ENCODE data around the gene RASGEF1B.

RASGEF1B gene

DNA sequence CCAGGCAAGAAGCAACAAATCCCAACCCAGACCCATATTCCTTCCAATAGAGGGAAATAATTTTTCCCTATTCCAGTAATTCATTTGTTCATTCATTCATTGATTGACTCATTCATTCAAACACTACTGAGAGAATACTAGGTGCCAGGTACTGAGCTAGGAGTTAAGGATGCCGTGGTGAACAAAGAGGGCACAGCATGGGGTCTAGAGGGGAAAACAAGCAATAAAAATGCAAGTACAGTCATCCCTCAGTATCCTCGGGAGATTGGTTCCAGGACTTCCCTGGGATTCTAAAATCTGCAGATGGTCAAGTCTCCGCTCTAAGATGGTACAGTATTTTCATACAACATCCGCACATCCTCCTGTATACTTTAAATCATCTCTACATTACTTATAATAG is 18.7 kb downstream of the RASGEF1B start:
- Histone ChIP-seq H3K9me3 (ENCODE audit: control insufficient read depth, insufficient read depth, low read length) (no peaks in the 10 kb centered on the region), H3K4me3 (ENCODE audit: low read length) (no peak overlapping the region), H3K4me1 (ENCODE audit: control insufficient read depth, insufficient read depth, low read length) (no peaks in the 10 kb centered on the region), H3K27me3 (ENCODE audit: control insufficient read depth, insufficient read depth, low read length) (no peaks in the 10 kb centered on the region), H3K27ac (ENCODE audit: low read length) (no peak overlapping the region), H3K36me3 (ENCODE audit: control insufficient read depth, insufficient read depth, low read length) (no peaks in the 10 kb centered on the region)
- 100% methylated on average over 1 of the region's 4 CpGs for WGBS (ENCODE audit: insufficient coverage, insufficient read length)
- no peak for DNase-seq (ENCODE audit: low read depth, low spot score)

GRCh38 chr4:81452452-81453006 is 19.2 kb downstream of the RASGEF1B start:
- no CpG with 5 or more reads among the region's 1 CpG for WGBS (ENCODE audit: insufficient coverage, insufficient read length)
- DNase-seq (ENCODE audit: low read depth, low spot score) = no peak
- Histone ChIP-seq H3K27ac (ENCODE audit: low read length) (no peak overlapping the region), H3K4me1 (ENCODE audit: control insufficient read depth, insufficient read depth, low read length) (no peaks in the 10 kb centered on the region), H3K36me3 (ENCODE audit: control insufficient read depth, insufficient read depth, low read length) (no peaks in the 10 kb centered on the region), H3K27me3 (ENCODE audit: control insufficient read depth, insufficient read depth, low read length) (no peaks in the 10 kb centered on the region), H3K4me3 (ENCODE audit: low read length) (no peak overlapping the region), H3K9me3 (ENCODE audit: control insufficient read depth, insufficient read depth, low read length) (no peaks in the 10 kb centered on the region)

DNA sequence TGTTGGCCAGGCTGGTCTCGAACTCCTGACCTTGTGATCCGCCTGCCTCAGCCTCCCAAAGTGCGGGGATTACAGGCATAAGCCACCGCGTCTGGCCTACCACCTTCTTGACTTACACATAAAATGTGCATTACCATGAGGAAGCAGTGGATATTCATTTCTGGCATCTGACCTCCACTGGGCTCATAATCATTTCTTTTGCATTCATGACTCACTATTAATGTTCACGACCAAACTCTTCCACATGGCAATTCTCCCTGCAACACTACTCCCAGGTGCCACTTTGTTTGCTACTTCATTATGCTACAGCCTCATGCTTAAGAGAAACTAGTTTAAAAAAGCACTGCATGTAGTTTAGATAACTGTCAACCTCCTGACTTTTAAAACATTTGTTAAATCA is 22.7 kb downstream of the RASGEF1B start:
- Histone ChIP-seq H3K27ac (ENCODE audit: low read length) (no peak overlapping the region), H3K4me1 (ENCODE audit: control insufficient read depth, insufficient read depth, low read length) (no peaks in the 10 kb centered on the region), H3K36me3 (ENCODE audit: control insufficient read depth, insufficient read depth, low read length) (no peaks in the 10 kb centered on the region), H3K4me3 (ENCODE audit: low read length) (no peak overlapping the region), H3K27me3 (ENCODE audit: control insufficient read depth, insufficient read depth, low read length) (no peaks in the 10 kb centered on the region), H3K9me3 (ENCODE audit: control insufficient read depth, insufficient read depth, low read length) (no peaks in the 10 kb centered on the region)
- no peak for DNase-seq (ENCODE audit: low read depth, low spot score)
- no CpG with 5 or more reads among the region's 6 CpGs for WGBS (ENCODE audit: insufficient coverage, insufficient read length)

DNA sequence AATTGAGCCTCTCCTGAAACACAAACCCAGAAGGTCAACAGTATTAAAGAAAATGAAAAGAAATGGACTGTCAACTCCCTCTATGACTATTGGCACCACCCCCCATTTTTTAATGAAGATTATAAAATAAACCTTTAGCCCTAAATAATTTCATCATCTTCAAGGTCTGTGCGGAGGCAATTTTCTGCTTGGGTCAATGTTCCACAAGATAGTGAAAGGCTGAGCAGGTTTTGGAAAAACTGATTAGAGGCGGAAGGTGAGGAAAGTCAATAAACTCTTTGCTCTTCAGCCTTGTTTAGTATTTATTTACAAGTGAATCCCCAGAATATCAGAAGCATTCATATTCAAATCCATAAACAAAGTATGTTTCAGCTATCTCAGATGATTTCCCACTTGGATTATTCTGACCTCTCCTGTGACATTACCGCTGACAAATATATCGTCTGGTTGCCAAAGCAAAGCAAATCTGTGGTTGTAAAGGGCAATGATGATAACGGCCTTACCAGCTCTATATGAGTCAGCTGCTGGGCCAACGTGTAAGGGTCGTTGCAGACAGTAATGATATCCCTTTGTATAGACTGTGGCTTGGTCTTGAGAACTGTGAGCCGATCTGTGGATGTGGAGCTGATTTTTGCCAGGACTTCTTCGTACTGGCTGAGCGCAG is 24.0 kb downstream of the RASGEF1B start:
- H3K9me3 ChIP-seq (ENCODE audit: control insufficient read depth, insufficient read depth, low read length) = no peaks in the 10 kb centered on the region
- H3K4me1 ChIP-seq (ENCODE audit: control insufficient read depth, insufficient read depth, low read length) = no peaks in the 10 kb centered on the region
- no peak overlapping the region for H3K27ac ChIP-seq (ENCODE audit: low read length)
- no peaks in the 10 kb centered on the region for H3K27me3 ChIP-seq (ENCODE audit: control insufficient read depth, insufficient read depth, low read length)
- no peaks in the 10 kb centered on the region for H3K36me3 ChIP-seq (ENCODE audit: control insufficient read depth, insufficient read depth, low read length)
- no peak overlapping the region for H3K4me3 ChIP-seq (ENCODE audit: low read length)
- WGBS (ENCODE audit: insufficient coverage, insufficient read length) = no CpG with 5 or more reads among the region's 10 CpGs
- DNase-seq (ENCODE audit: low read depth, low spot score) = no peak

DNA sequence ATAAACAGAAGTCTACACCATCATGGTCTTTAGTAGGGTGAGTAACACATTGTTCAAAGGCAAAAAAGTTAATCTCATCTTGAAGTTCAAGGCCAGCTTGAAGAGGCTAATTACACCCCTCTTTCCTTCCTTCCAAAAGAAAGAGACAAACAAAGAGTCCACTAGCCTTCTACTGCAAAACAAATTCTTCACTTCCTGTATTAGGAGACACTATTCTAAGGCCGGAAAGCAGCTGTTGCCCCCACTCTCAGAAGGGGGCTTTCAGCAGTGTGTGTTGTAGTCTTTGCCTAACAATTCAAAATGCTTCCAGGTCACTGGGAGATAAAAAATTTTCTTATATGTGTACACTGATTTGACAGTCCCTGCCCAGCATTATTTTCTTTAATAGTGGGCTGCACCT is 25.1 kb downstream of the RASGEF1B start:
- whole genome bisulfite sequencing (ENCODE audit: insufficient coverage, insufficient read length) = no CpG with 5 or more reads among the region's 1 CpG
- Histone ChIP-seq H3K4me3 (ENCODE audit: low read length) (no peak overlapping the region), H3K9me3 (ENCODE audit: control insufficient read depth, insufficient read depth, low read length) (no peaks in the 10 kb centered on the region), H3K27me3 (ENCODE audit: control insufficient read depth, insufficient read depth, low read length) (no peaks in the 10 kb centered on the region), H3K4me1 (ENCODE audit: control insufficient read depth, insufficient read depth, low read length) (no peaks in the 10 kb centered on the region), H3K27ac (ENCODE audit: low read length) (no peak overlapping the region), H3K36me3 (ENCODE audit: control insufficient read depth, insufficient read depth, low read length) (no peaks in the 10 kb centered on the region)
- no peak for DNase-seq (ENCODE audit: low read depth, low spot score)

DNA sequence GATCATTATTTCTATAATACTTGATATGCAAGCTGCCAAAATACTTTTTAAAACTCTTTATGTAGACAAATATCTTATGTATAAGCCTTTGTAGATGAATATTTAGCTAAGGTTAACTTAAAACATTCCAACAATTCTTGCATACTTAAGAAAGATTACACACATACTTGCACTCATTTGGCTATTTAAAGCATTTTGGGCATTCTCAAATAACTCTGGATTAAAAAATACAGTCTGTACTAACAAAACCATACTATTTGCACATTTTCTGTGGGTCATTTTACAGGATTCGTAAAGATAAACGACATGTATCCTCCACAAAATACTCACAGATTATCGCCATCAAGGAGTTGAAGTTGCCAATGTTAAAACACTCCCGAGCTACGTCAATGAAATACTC is 26.5 kb downstream of the RASGEF1B start:
- DNase-seq (ENCODE audit: low read depth, low spot score) = no peak
- Histone ChIP-seq H3K27me3 (ENCODE audit: control insufficient read depth, insufficient read depth, low read length) (no peaks in the 10 kb centered on the region), H3K4me3 (ENCODE audit: low read length) (no peak overlapping the region), H3K27ac (ENCODE audit: low read length) (no peak overlapping the region), H3K36me3 (ENCODE audit: control insufficient read depth, insufficient read depth, low read length) (no peaks in the 10 kb centered on the region), H3K9me3 (ENCODE audit: control insufficient read depth, insufficient read depth, low read length) (no peaks in the 10 kb centered on the region), H3K4me1 (ENCODE audit: control insufficient read depth, insufficient read depth, low read length) (no peaks in the 10 kb centered on the region)
- no CpG with 5 or more reads among the region's 5 CpGs for WGBS (ENCODE audit: insufficient coverage, insufficient read length)

- Histone ChIP-seq H3K9me3 (ENCODE audit: control insufficient read depth, insufficient read depth, low read length) (no peaks in the 10 kb centered on the region), H3K27me3 (ENCODE audit: control insufficient read depth, insufficient read depth, low read length) (no peaks in the 10 kb centered on the region), H3K4me3 (ENCODE audit: low read length) (no peak overlapping the region), H3K36me3 (ENCODE audit: control insufficient read depth, insufficient read depth, low read length) (no peaks in the 10 kb centered on the region), H3K27ac (ENCODE audit: low read length) (no peak overlapping the region), H3K4me1 (ENCODE audit: control insufficient read depth, insufficient read depth, low read length) (no peaks in the 10 kb centered on the region)
- no peak for DNase-seq (ENCODE audit: low read depth, low spot score)
- WGBS (ENCODE audit: insufficient coverage, insufficient read length) = no CpG with 5 or more reads among the region's 4 CpGs
Measured at GRCh38 chr4:81442484-81443085, 29.1 kb downstream of the RASGEF1B start.

DNA sequence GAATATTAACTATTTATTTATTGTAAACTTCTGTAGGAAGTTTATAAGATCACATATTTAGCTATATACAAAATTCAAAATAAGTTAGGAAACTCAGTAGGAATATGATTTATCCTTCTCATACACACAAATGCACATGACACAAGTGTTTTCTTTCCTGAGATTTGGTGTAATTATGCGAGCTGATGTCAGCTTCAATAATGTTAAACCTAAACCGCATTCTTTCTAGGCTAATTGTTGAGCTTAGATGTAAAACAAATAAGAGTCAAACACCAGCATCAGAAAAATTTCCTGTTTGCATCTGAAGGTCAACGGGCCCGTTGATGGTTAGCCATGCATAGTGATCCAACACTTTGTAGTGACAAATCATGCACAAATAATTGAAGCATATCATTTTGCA is 30.8 kb downstream of the RASGEF1B start:
- H3K27me3 ChIP-seq (ENCODE audit: control insufficient read depth, insufficient read depth, low read length) = no peaks in the 10 kb centered on the region
- DNase-seq (ENCODE audit: low read depth, low spot score) = no peak
- H3K27ac ChIP-seq (ENCODE audit: low read length) = no peak overlapping the region
- H3K4me3 ChIP-seq (ENCODE audit: low read length) = no peak overlapping the region
- H3K4me1 ChIP-seq (ENCODE audit: control insufficient read depth, insufficient read depth, low read length) = no peaks in the 10 kb centered on the region
- WGBS (ENCODE audit: insufficient coverage, insufficient read length) = no CpG with 5 or more reads among the region's 4 CpGs
- no peaks in the 10 kb centered on the region for H3K36me3 ChIP-seq (ENCODE audit: control insufficient read depth, insufficient read depth, low read length)
- no peaks in the 10 kb centered on the region for H3K9me3 ChIP-seq (ENCODE audit: control insufficient read depth, insufficient read depth, low read length)

- DNase-seq (ENCODE audit: low read depth, low spot score) = no peak
- H3K9me3 ChIP-seq (ENCODE audit: control insufficient read depth, insufficient read depth, low read length) = no peaks in the 10 kb centered on the region
- WGBS (ENCODE audit: insufficient coverage, insufficient read length) = no CpG with 5 or more reads among the region's 2 CpGs
- no peaks in the 10 kb centered on the region for H3K36me3 ChIP-seq (ENCODE audit: control insufficient read depth, insufficient read depth, low read length)
- no peaks in the 10 kb centered on the region for H3K4me1 ChIP-seq (ENCODE audit: control insufficient read depth, insufficient read depth, low read length)
- H3K27me3 ChIP-seq (ENCODE audit: control insufficient read depth, insufficient read depth, low read length) = no peaks in the 10 kb centered on the region
- H3K27ac ChIP-seq (ENCODE audit: low read length) = no peak overlapping the region
- no peak overlapping the region for H3K4me3 ChIP-seq (ENCODE audit: low read length)
Measured at GRCh38 chr4:81436941-81437574, 34.6 kb downstream of the RASGEF1B start.

GRCh38 chr4:81436096-81436495 is 35.6 kb downstream of the RASGEF1B start:
- H3K27ac ChIP-seq (ENCODE audit: low read length) = no peak overlapping the region
- H3K36me3 ChIP-seq (ENCODE audit: control insufficient read depth, insufficient read depth, low read length) = no peaks in the 10 kb centered on the region
- no peak for DNase-seq (ENCODE audit: low read depth, low spot score)
- H3K27me3 ChIP-seq (ENCODE audit: control insufficient read depth, insufficient read depth, low read length) = no peaks in the 10 kb centered on the region
- no peaks in the 10 kb centered on the region for H3K9me3 ChIP-seq (ENCODE audit: control insufficient read depth, insufficient read depth, low read length)
- no peak overlapping the region for H3K4me3 ChIP-seq (ENCODE audit: low read length)
- H3K4me1 ChIP-seq (ENCODE audit: control insufficient read depth, insufficient read depth, low read length) = no peaks in the 10 kb centered on the region

Data from iPS DF 6.9 (cell line).